SU-DHL-6 (cell line): ENCODE measurements around the gene TLCD3B.

ENCODE experiments used
- CTCF ChIP-seq: fragments of 200-600 bp; sonication (generic); IDR thresholded peaks from one replicate; pipeline ENCODE4 v1.5.1; 2017; ENCODE audit warnings: antibody characterized with exemption, mild to moderate bottlenecking, low read length, moderate library complexity; ENCODE audit not compliant: insufficient read depth, poor library complexity, severe bottlenecking
- EZH2phosphoT487 ChIP-seq: fragments of 200-600 bp; sonication (generic), shearing (Covaris generic); conservative IDR thresholded peaks from 2 replicates; pipeline ENCODE4 v1.6.1; 2018; ENCODE audit warnings: mild to moderate bottlenecking, antibody characterized with exemption, low read length, moderate library complexity, mixed read lengths

- TF ChIP-seq CTCF (no peak), EZH2phosphoT487 (no peak)
Observed at GRCh38 chr16:29992344-29992967, 38.6 kb downstream of the TLCD3B start.
